ENCODE results near the gene DLST. TPM values are rescaled to one million over a fixed set of nuclear protein-coding genes. Genes with fewer than 3 reads are reported as not detected.

The DLST gene
- polyA plus RNA-seq, 1 donor (not counting 4 experiments of a cell fraction or from before 2014, with no cell fraction given) = 114 TPM

DNA sequence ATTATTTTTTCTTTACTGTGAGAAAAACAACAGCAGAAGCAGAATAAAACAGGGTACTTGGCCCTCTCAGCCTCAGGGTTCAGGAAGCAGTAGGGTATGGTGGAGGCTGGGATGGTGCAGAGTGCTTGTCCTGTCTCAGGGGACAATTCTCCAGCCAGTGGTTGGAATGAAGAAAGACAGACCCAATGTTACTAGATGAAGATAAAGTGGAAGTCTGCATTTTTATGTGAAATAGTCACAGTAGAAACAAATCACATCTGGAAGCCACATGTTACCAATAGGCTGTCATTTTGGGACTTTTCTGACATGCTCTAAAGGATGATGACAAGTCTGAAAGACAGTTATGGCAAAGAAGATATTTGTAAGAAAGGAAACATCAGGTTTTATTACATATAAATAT, 38.1 kb upstream of the DLST start:
- Histone ChIP-seq H3K4me3 (ENCODE audit: control insufficient read depth in 2 of 3, extremely low read depth in 1 of 3, insufficient read depth in 2 of 3, low read depth in 1 of 3, low read length in 3 of 3) (no peak overlapping the region), H3K27ac (ENCODE audit: control insufficient read depth, insufficient read depth, low read length) (no peak overlapping the region), H3K4me1 (ENCODE audit: control insufficient read depth, extremely low read depth, insufficient read depth, low read length) (peaks cover 23% of the 10 kb centered on the region), H3K27me3 (ENCODE audit: control insufficient read depth, extremely low read depth, insufficient read depth, low read length) (no peaks in the 10 kb centered on the region), H2AFZ (ENCODE audit: control insufficient read depth, low read length) (no peak overlapping the region), H3K79me2 (ENCODE audit: control insufficient read depth, insufficient read depth, low read length) (no peaks in the 10 kb centered on the region), H3K36me3 (ENCODE audit: control insufficient read depth in 2 of 2, extremely low read depth in 1 of 2, insufficient read depth in 2 of 2, low read length in 2 of 2) (peaks cover 4 to 5% of the 10 kb centered on the region in 2 experiments), H4K20me1 (ENCODE audit: control insufficient read depth, extremely low read depth, insufficient read depth, low read length) (no peaks in the 10 kb centered on the region), H3K4me2 (ENCODE audit: control insufficient read depth, extremely low read depth, insufficient read depth, low read depth, low read length) (no peak overlapping the region), H3K9ac (ENCODE audit: control insufficient read depth, extremely low read depth, insufficient read depth, low read length) (no peak overlapping the region), H3K9me1 (ENCODE audit: control insufficient read depth, extremely low read depth, insufficient read depth, low read length) (no peaks in the 10 kb centered on the region), H3K9me3 (ENCODE audit: control insufficient read depth, low read depth, low read length) (no peaks in the 10 kb centered on the region)
- no peak for DNase-seq (ENCODE audit: low read depth, low spot score)
- TF ChIP-seq, protein P1, sequence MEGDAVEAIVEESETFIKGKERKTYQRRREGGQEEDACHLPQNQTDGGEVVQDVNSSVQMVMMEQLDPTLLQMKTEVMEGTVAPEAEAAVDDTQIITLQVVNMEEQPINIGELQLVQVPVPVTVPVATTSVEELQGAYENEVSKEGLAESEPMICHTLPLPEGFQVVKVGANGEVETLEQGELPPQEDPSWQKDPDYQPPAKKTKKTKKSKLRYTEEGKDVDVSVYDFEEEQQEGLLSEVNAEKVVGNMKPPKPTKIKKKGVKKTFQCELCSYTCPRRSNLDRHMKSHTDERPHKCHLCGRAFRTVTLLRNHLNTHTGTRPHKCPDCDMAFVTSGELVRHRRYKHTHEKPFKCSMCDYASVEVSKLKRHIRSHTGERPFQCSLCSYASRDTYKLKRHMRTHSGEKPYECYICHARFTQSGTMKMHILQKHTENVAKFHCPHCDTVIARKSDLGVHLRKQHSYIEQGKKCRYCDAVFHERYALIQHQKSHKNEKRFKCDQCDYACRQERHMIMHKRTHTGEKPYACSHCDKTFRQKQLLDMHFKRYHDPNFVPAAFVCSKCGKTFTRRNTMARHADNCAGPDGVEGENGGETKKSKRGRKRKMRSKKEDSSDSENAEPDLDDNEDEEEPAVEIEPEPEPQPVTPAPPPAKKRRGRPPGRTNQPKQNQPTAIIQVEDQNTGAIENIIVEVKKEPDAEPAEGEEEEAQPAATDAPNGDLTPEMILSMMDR (optimal IDR thresholded peaks at IDR 0.05 in 1 of 3, IDR thresholded peaks at IDR 0.05 in 1 of 3, conservative IDR thresholded peaks at IDR 0.05 in 1 of 3; ENCODE audit: extremely low read depth in 1 of 3, insufficient read depth in 2 of 3, low read length in 3 of 3) = no peak
- no peak for TF ChIP-seq EZH2 (IDR thresholded peaks at IDR 0.05; ENCODE audit: low read length)
- dilution Hi-C loops (cut with MboI; ENCODE audit: extremely low pct_ligation_motif_present, low sequenced_read_pairs) = no loop called here
- no peak for FAIRE-seq

DNA sequence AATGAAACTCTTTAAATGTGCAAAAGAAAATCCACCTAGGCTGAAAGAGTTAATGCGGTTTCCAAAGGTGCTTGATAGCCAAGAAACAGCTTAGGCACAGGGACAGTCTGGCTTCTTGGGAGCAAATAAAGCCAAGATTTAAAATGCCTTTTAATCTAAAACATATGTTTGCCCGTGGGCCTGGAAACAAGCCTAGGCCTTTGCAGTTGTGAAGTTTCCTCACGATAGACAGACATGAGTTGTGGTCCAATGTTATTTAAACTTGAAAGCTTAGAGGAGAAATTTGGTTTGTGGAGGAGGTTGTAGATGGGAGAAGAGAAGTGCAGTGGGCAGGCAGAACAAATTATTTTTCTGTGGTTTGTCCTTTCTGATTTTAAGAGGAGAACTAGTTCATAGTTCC, 35.5 kb upstream of the DLST start:
- Histone ChIP-seq H3K4me2 (ENCODE audit: control insufficient read depth, extremely low read depth, insufficient read depth, low read depth, low read length) (no peak overlapping the region), H3K79me2 (ENCODE audit: control insufficient read depth, insufficient read depth, low read length) (no peaks in the 10 kb centered on the region), H2AFZ (ENCODE audit: control insufficient read depth, low read length) (no peak overlapping the region), H3K9ac (ENCODE audit: control insufficient read depth, extremely low read depth, insufficient read depth, low read length) (no peak overlapping the region), H3K36me3 (ENCODE audit: control insufficient read depth in 2 of 2, extremely low read depth in 1 of 2, insufficient read depth in 2 of 2, low read length in 2 of 2) (no peaks in the 10 kb centered on the region), H4K20me1 (ENCODE audit: control insufficient read depth, extremely low read depth, insufficient read depth, low read length) (no peaks in the 10 kb centered on the region), H3K4me1 (ENCODE audit: control insufficient read depth, extremely low read depth, insufficient read depth, low read length) (peaks cover 33% of the 10 kb centered on the region), H3K27ac (ENCODE audit: control insufficient read depth, insufficient read depth, low read length) (no peak overlapping the region), H3K9me1 (ENCODE audit: control insufficient read depth, extremely low read depth, insufficient read depth, low read length) (no peaks in the 10 kb centered on the region), H3K4me3 (ENCODE audit: control insufficient read depth in 2 of 3, extremely low read depth in 1 of 3, insufficient read depth in 2 of 3, low read depth in 1 of 3, low read length in 3 of 3) (no peak overlapping the region), H3K9me3 (ENCODE audit: control insufficient read depth, low read depth, low read length) (no peaks in the 10 kb centered on the region), H3K27me3 (ENCODE audit: control insufficient read depth, extremely low read depth, insufficient read depth, low read length) (no peaks in the 10 kb centered on the region)
- dilution Hi-C loops (cut with MboI; ENCODE audit: extremely low pct_ligation_motif_present, low sequenced_read_pairs) = no loop called here
- no peak for DNase-seq (ENCODE audit: low read depth, low spot score)
- no peak for FAIRE-seq
- no peak for TF ChIP-seq EZH2 (IDR thresholded peaks at IDR 0.05; ENCODE audit: low read length)
- TF ChIP-seq, protein P1 (optimal IDR thresholded peaks at IDR 0.05 in 1 of 3, IDR thresholded peaks at IDR 0.05 in 1 of 3, conservative IDR thresholded peaks at IDR 0.05 in 1 of 3; ENCODE audit: extremely low read depth in 1 of 3, insufficient read depth in 2 of 3, low read length in 3 of 3) = no peak
